SK-N-MC (cell line): ENCODE data around the gene FRMD4A.

ENCODE experiments used
- EZH2 ChIP-seq: fragments of 200-600 bp; sonication (generic); IDR thresholded peaks from one replicate; pipeline ENCODE4 v1.6.1; 2017; ENCODE audit warnings: antibody characterized with exemption
- POLR2AphosphoS5 ChIP-seq: IDR thresholded peaks from 2 replicates; pipeline ENCODE4 v1.6.1; 2012; ENCODE audit warnings: mild to moderate bottlenecking, low read depth, low read length, borderline replicate concordance

DNA sequence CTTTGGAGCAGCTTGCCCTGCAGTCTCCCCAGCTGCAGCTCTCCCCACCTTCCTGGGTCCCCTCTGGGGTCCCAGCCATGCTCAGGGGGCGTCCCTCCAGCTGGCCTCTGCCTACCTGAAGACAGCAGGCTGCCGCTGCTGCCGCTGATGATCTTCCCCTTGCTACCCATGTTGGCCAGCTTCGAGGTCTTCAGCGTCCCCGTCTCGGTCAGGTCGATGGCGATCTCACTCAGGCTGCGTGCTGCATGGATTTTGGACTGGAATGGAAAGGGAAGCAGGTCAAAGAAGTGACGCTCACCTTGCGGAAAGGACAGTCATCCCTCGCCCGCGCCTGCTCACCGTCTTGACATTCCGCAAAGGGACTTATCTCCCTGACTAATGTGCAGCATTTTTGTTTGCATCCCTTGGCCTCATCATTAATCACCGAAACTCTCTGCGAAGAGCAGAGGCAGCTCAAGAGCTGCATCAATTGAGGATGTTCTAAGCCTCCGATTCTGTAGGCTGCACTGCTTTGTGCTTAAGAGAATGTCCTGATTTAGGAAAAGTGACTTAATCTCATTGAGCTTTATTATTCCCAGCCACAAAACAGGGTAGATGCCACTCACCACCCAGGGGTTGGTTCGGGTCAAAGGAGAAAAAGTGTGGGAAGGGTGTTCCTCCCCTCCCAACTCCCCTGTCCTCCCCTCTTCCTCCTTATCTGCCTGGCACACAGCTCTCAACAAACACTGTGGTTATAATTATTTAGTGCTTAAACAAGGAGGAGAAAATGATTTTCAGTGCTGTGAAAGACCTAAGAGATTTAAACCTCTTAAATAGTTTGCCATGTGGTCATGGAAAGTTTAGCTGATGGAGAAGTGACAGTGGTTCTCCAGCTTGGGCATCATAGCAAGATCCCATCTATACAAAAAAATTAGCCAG is 636.7 kb downstream of the FRMD4A start:
- TF ChIP-seq POLR2AphosphoS5 (no peak), EZH2 (no peak)
